GM12878 (cell line): ENCODE results near the gene BBS9. TPM values are rescaled to one million over a fixed set of nuclear protein-coding genes. Genes with fewer than 3 reads are reported as not detected.
"Not testable (repeated sequence)": the region's sequence is repeated elsewhere in the genome, so short reads cannot be mapped to it uniquely, and the experiment has no call there.

ENCODE experiments used
- ATAC-seq: fragments of 200-7000 bp; cut with Tn5 transposase; 3 replicates; pipeline ENCODE4 v1.9.1; 2020; ENCODE audit warnings: mild to moderate bottlenecking, moderate library complexity
- BruUV-seq: library from RNA; stranded (reverse); fragments of 400-500 nt; replicated peaks from 2 replicates; lab custom pipeline; 2021; lab: Mats Ljungman, UMichigan
- CTCF ChIA-PET: fragments of 300-600 bp; sonication (Branson Sonifier 250); formaldehyde crosslinking; extraction: SDS; loops from one replicate; lab custom pipeline; 2021; ENCODE audit warnings: inconsistent platforms; lab: Yijun Ruan, JAX
- POLR2A ChIA-PET: fragments of 350-600 bp; formaldehyde crosslinking; extraction: SDS; loops from one replicate; lab custom pipeline; 2021; ENCODE audit warnings: inconsistent platforms; lab: Charles Lee
- RAD21 ChIA-PET: fragments of 300-600 bp; sonication (Branson Sonifier 250); formaldehyde crosslinking; loops from one replicate; lab custom pipeline; 2023; ENCODE audit warnings: antibody characterized with exemption; ENCODE audit not compliant: unreplicated experiment; lab: Charles Lee
- SMC1A ChIA-PET: fragments of 300-600 bp; sonication (Branson Sonifier 250); formaldehyde crosslinking; loops from one replicate; lab custom pipeline; 2023; ENCODE audit not compliant: unreplicated experiment, uncharacterized antibody; lab: Charles Lee
- DNase-seq: peaks from one replicate; pipeline ENCODE4 v3.0.0-alpha.2; 2011; ENCODE audit warnings: low read depth, low spot score
- FAIRE-seq: peaks from 3 replicates; lab custom pipeline; 2011; peaks lifted over from hg19 to GRCh38; lab: Jason Lieb, UNC
- H2AFZ ChIP-seq: 2 replicates; pipeline ENCODE4 v1.6.0; 2011; ENCODE audit warnings: low read depth, low read length, control low read depth; ENCODE audit not compliant: control insufficient read depth
- H3K27ac ChIP-seq: 2 replicates; pipeline ENCODE4 v1.5.1; 2011; ENCODE audit warnings: control low read depth; ENCODE audit not compliant: control insufficient read depth, insufficient read depth
- H3K27me3 ChIP-seq, 2 experiments: replicated peaks in 1 of 2; 2 replicates each; pipeline versions ENCODE4 v1.6.0 to v1.6.1; 2011; ENCODE audit warnings: low read length in 1 of 2; ENCODE audit not compliant: control insufficient read depth in 2 of 2, insufficient read depth in 2 of 2
- H3K36me3 ChIP-seq, 2 experiments: 2 replicates each; pipeline ENCODE4 v1.5.1; 2011; ENCODE audit warnings: low read length in 1 of 2; ENCODE audit not compliant: control insufficient read depth in 2 of 2, insufficient read depth in 2 of 2
- H3K4me1 ChIP-seq: 2 replicates; pipeline ENCODE4 v1.6.1; 2011; ENCODE audit warnings: mild to moderate bottlenecking, low read length, moderate library complexity, mixed read lengths; ENCODE audit not compliant: control insufficient read depth, insufficient read depth
- H3K4me2 ChIP-seq: 2 replicates; pipeline ENCODE4 v1.6.0; 2011; ENCODE audit warnings: control low read depth; ENCODE audit not compliant: control insufficient read depth, insufficient read depth
- H3K4me3 ChIP-seq: fragments of 200-600 bp; sonication (generic); 2 replicates; pipeline ENCODE4 v1.5.1; 2016
- H3K79me2 ChIP-seq: 2 replicates; pipeline ENCODE4 v1.6.0; 2011; ENCODE audit warnings: low read length; ENCODE audit not compliant: control insufficient read depth, insufficient read depth
- H3K9ac ChIP-seq: 2 replicates; pipeline ENCODE4 v1.8.0; 2011; ENCODE audit warnings: low read length, control low read depth, mixed read lengths; ENCODE audit not compliant: control insufficient read depth, insufficient read depth
- H3K9me3 ChIP-seq: replicated peaks from 3 replicates; pipeline ENCODE4 v1.5.1; 2011; ENCODE audit warnings: mild to moderate bottlenecking, low read length; ENCODE audit not compliant: control insufficient read depth, insufficient read depth
- H4K20me1 ChIP-seq: 2 replicates; pipeline ENCODE4 v1.6.0; 2011; ENCODE audit not compliant: control insufficient read depth, insufficient read depth
- CBX3 ChIP-seq: fragments of 200-600 bp; sonication (generic); IDR thresholded peaks from 2 replicates; pipeline ENCODE4 v1.6.1; 2016; ENCODE audit warnings: low read depth, borderline replicate concordance
- CBX5 ChIP-seq: sonication (generic); IDR thresholded peaks from 2 replicates; pipeline ENCODE4 v1.6.1; 2016; ENCODE audit warnings: low read depth, moderate library complexity, mild to moderate bottlenecking, inconsistent platforms
- ESRRA ChIP-seq: IDR thresholded peaks from 2 replicates; pipeline ENCODE4 v1.6.1; 2012; ENCODE audit warnings: mild to moderate bottlenecking, low read length, improper control_type of control experiment
- PAX5 ChIP-seq: IDR thresholded peaks from 2 replicates; pipeline ENCODE4 v1.6.1; 2011; ENCODE audit warnings: low read depth, low read length, borderline replicate concordance
- RCOR1 ChIP-seq: conservative IDR thresholded peaks from 2 replicates; pipeline ENCODE4 v1.6.1; 2012; ENCODE audit warnings: low read depth, low read length, improper control_type of control experiment
- ZBED1 ChIP-seq: IDR thresholded peaks from 2 replicates; pipeline ENCODE4 v1.6.1; 2016; ENCODE audit warnings: borderline replicate concordance
- WGBS: methylation state at CpG from one replicate; pipeline ENCODE4 v1.1.6; 2016; ENCODE audit warnings: low lambda C conversion rate; ENCODE audit not compliant: insufficient replicate concordance, insufficient coverage; ENCODE audit errors: missing lambda C conversion rate; 5-methylcytosine and 5-hydroxymethylcytosine counted together
- in situ Hi-C: fragments of 300-500 bp; cut with MboI; formaldehyde crosslinking; loops from 9 replicates; pipeline ENCODE4 v1.14.3; 2018; ENCODE audit warnings: mixed read lengths
- intact Hi-C: fragments of 100-400 bp; cut with micrococcal nuclease; formaldehyde crosslinking; loops from one replicate; pipeline ENCODE4 v1.14.2; 2022; ENCODE audit not compliant: unreplicated experiment
- polyA plus RNA-seq, 11 experiments: library from polyadenylated mRNA; depleted of rRNA in 4 of 11; unstranded in 6 of 11; stranded (reverse) in 5 of 11; fragments of >200 nt; fragmentation: Nextera tagmentation in 4 of 11; fragmentation: Illumina TruSeq in 1 of 11; extraction: Ambion mirVana in 4 of 11; extraction: Trizol in 1 of 11; gene quantifications; 1 replicate in 1 of 11; 2 replicates in 10 of 11; pipeline versions ENCODE4 v1.2.1 to v1.2.3, GENCODE V29; 2011 to 2016; ENCODE audit warnings: inconsistent platforms in 2 of 11, missing spikeins in 2 of 11, low read depth in 1 of 11
- total RNA-seq, 4 experiments: library from RNA; depleted of rRNA in 3 of 4; stranded (reverse); fragments of >200 nt in 3 of 4; fragmentation: Illumina TruSeq in 1 of 4; extraction: Trizol in 1 of 4; gene quantifications; 2 replicates each; pipeline versions ENCODE4 v1.2.1 to v1.2.3, GENCODE V29; 2013 to 2021
- TF ChIP-seq, protein P1 (sequence below): fragments of 450-650 bp; IDR thresholded peaks from 2 replicates; pipeline ENCODE4 v1.6.1; 2018; ENCODE audit warnings: borderline replicate concordance, mild to moderate bottlenecking; ENCODE audit not compliant: partially characterized antibody

Gene BBS9
- total and polyA plus RNA-seq, 10 of the 15 experiments (the other 5 are each of a cell fraction or from before 2014, with no cell fraction given) = 1.2 to 5.6 (median 2.3) TPM

DNA sequence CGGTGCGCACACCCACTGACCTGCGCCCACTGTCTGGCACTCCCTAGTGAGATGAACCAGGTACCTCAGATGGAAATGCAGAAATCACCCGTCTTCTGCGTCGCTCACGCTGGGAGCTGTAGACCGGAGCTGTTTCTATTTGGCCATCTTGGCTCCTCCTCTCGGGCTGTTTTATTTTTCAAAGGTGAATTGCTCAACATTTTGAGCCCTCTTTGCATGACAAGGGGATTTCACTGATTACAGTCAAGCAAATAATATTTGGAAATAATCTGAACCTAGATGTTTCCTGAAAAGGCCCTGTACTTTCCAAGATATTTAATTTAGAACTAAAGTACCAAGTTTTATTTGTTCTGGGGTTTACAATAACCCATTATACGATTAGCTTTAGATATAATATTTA lies 398.2 kb downstream of the BBS9 start:
- in situ Hi-C loops, BruUV-seq, POLR2A ChIA-PET, H3K79me2 ChIP-seq, H3K9ac ChIP-seq, CTCF ChIA-PET, H3K36me3 ChIP-seq, ATAC-seq, H4K20me1 ChIP-seq, H3K9me3 ChIP-seq, H3K27me3 ChIP-seq, H3K4me3 ChIP-seq, SMC1A ChIA-PET, DNase-seq, H3K4me2 ChIP-seq, FAIRE-seq, H2AFZ ChIP-seq, H3K4me1 ChIP-seq, intact Hi-C loops, H3K27ac ChIP-seq: not testable (repeated sequence)
- RAD21 ChIA-PET = interaction anchor here (0.6 to 0.9 kb wide), 2 partner anchors 20 to 134 kb away, joined by 3 to 4 read pairs; no protein-coding TSS in a partner anchor
- 55% methylated on average over 8 of the region's 10 CpGs for WGBS

DNA sequence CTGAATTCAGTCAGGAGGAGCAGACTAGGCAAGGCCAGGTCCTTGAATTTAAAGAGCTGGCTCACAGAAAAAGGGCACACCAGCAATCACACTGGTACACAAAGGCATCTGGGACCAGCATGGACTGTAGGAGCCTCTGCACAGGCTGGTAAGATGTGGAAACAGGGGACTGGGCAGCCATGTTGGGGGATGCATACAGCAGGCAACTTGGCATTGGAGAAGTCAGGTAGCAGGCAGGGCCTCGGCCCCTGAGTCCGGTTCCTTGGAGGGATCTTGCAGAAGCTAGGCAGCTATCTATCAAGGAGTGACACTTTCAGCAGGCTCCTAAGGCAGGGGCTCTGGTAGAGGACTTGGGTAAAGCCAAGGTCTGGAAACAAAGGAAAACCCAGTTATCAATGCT lies 399.7 kb downstream of the BBS9 start:
- 71% methylated on average over 2 of the region's 2 CpGs for WGBS
- Histone ChIP-seq H3K4me1 (no peaks in the 10 kb centered on the region), H3K27me3 (no peaks in the 10 kb centered on the region), H3K9me3 (no peaks in the 10 kb centered on the region), H3K9ac (no peak overlapping the region), H3K36me3 (no peaks in the 10 kb centered on the region), H3K4me3 (no peak overlapping the region), H2AFZ (no peak overlapping the region), H3K4me2 (no peak overlapping the region), H3K79me2 (no peaks in the 10 kb centered on the region), H4K20me1 (no peaks in the 10 kb centered on the region), H3K27ac (no peak overlapping the region)
- ChIA-PET CTCF (interaction anchor here (0.9 to 1.4 kb wide), 2 partner anchors 69 to 105 kb away, joined by 3 to 8 read pairs; no protein-coding TSS in a partner anchor), SMC1A (no interaction called here), RAD21 (no interaction called here), POLR2A (no interaction called here)
- no TSS peak for BruUV-seq
- DNase-seq = no peak
- intact Hi-C loops = no loop called here
- no peak for FAIRE-seq
- ATAC-seq = no peak
- TF ChIP-seq PAX5 = no peak
- no peak for TF ChIP-seq ESRRA
- no peak for TF ChIP-seq CBX3
- no peak for TF ChIP-seq CBX5
- no peak for TF ChIP-seq RCOR1
- TF ChIP-seq ZBED1 = no peak
- TF ChIP-seq, protein P1, sequence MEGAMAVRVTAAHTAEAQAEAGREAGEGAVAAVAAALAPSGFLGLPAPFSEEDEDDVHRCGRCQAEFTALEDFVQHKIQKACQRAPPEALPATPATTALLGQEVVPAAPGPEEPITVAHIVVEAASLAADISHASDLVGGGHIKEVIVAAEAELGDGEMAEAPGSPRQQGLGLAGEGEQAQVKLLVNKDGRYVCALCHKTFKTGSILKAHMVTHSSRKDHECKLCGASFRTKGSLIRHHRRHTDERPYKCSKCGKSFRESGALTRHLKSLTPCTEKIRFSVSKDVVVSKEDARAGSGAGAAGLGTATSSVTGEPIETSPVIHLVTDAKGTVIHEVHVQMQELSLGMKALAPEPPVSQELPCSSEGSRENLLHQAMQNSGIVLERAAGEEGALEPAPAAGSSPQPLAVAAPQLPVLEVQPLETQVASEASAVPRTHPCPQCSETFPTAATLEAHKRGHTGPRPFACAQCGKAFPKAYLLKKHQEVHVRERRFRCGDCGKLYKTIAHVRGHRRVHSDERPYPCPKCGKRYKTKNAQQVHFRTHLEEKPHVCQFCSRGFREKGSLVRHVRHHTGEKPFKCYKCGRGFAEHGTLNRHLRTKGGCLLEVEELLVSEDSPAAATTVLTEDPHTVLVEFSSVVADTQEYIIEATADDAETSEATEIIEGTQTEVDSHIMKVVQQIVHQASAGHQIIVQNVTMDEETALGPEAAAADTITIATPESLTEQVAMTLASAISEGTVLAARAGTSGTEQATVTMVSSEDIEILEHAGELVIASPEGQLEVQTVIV = no peak
- in situ Hi-C loops = no loop called here
